ENCODE measurements around the gene DCAF7. TPM values are rescaled to one million over a fixed set of nuclear protein-coding genes. Genes with fewer than 3 reads are reported as not detected.

The DCAF7 gene
- total and polyA plus RNA-seq, 4 donors, result 13.2 to 24.0 (median 15.0) TPM

- Histone ChIP-seq H3K4me3 (ENCODE audit: low read depth in 1 of 3, low read length in 3 of 3) (no peak overlapping the region), H3K4me1 (ENCODE audit: control insufficient read depth in 4 of 4, insufficient read depth in 4 of 4, low read length in 3 of 4) (peaks cover 2 to 13% (median 5%) of the 10 kb centered on the region in 4 donors), H3K36me3 (ENCODE audit: control insufficient read depth in 4 of 4, insufficient read depth in 3 of 4, low read depth in 1 of 4, low read length in 3 of 4) (peaks cover 5 to 13% (median 8%) of the 10 kb centered on the region in 4 donors)
Measured at GRCh38 chr17:63634163-63634562, 83.9 kb downstream of the DCAF7 start.

GRCh38 chr17:63634816-63635215 lies 84.5 kb downstream of the DCAF7 start:
- Histone ChIP-seq H3K4me3 (ENCODE audit: low read depth in 1 of 3, low read length in 3 of 3) (no peak overlapping the region), H3K36me3 (ENCODE audit: control insufficient read depth in 4 of 4, insufficient read depth in 3 of 4, low read depth in 1 of 4, low read length in 3 of 4) (peaks cover 5 to 13% (median 8%) of the 10 kb centered on the region in 4 donors), H3K27me3 (ENCODE audit: control insufficient read depth in 4 of 4, insufficient read depth in 4 of 4, low read length in 3 of 4) (no peaks in the 10 kb centered on the region), H3K27ac (ENCODE audit: low read depth in 1 of 2, low read length in 2 of 2) (no peak overlapping the region), H3K4me1 (ENCODE audit: control insufficient read depth in 4 of 4, insufficient read depth in 4 of 4, low read length in 3 of 4) (peaks cover 0 to 9% (median 2%) of the 10 kb centered on the region in 4 donors), H3K9ac (ENCODE audit: low read depth in 1 of 2, low read length in 2 of 2) (no peak overlapping the region), H3K9me3 (ENCODE audit: control insufficient read depth in 4 of 4, low read length in 3 of 4) (no peaks in the 10 kb centered on the region)
- TF ChIP-seq GABPA (IDR thresholded peaks at IDR 0.05 in 1 of 2, conservative IDR thresholded peaks at IDR 0.05 in 1 of 2), result no peak
- no peak for TF ChIP-seq ZBTB33 (IDR thresholded peaks at IDR 0.05)
- WGBS, result 93% methylated on average over 1 of the region's 1 CpG
- no peak for DNase-seq (ENCODE audit: low spot score)

More at GRCh38 chr17:63634163-63634562, 83.9 kb downstream of the DCAF7 start:
- 74% methylated on average over 4 of the region's 4 CpGs for WGBS
- no peaks in the 10 kb centered on the region for H3K27me3 ChIP-seq (ENCODE audit: control insufficient read depth in 4 of 4, insufficient read depth in 4 of 4, low read length in 3 of 4)
- DNase-seq (ENCODE audit: low spot score), result no peak
- peak overlapping the region; percentile 28 to 56 for H3K27ac ChIP-seq (ENCODE audit: low read depth in 1 of 2, low read length in 2 of 2)
- TF ChIP-seq HNF4G (IDR thresholded peaks at IDR 0.05) (no peak), MAX (IDR thresholded peaks at IDR 0.05) (no peak), NR2F2 (IDR thresholded peaks at IDR 0.05) (peak; percentile 70), RAD21 (IDR thresholded peaks at IDR 0.05) (peak; percentile 7 to 15)
- no peaks in the 10 kb centered on the region for H3K9me3 ChIP-seq (ENCODE audit: control insufficient read depth in 4 of 4, low read length in 3 of 4)
- no peak overlapping the region for H3K9ac ChIP-seq (ENCODE audit: low read depth in 1 of 2, low read length in 2 of 2)

GRCh38 chr17:63635290-63635689 lies 85.0 kb downstream of the DCAF7 start:
- Histone ChIP-seq H3K27me3 (ENCODE audit: control insufficient read depth in 4 of 4, insufficient read depth in 4 of 4, low read length in 3 of 4) (no peaks in the 10 kb centered on the region), H3K9ac (ENCODE audit: low read depth in 1 of 2, low read length in 2 of 2) (no peak overlapping the region), H3K9me3 (ENCODE audit: control insufficient read depth in 4 of 4, low read length in 3 of 4) (no peaks in the 10 kb centered on the region), H3K36me3 (ENCODE audit: control insufficient read depth in 4 of 4, insufficient read depth in 3 of 4, low read depth in 1 of 4, low read length in 3 of 4) (peaks cover 5 to 13% (median 8%) of the 10 kb centered on the region in 4 donors), H3K4me3 (ENCODE audit: low read depth in 1 of 3, low read length in 3 of 3) (no peak overlapping the region), H3K4me1 (ENCODE audit: control insufficient read depth in 4 of 4, insufficient read depth in 4 of 4, low read length in 3 of 4) (peaks cover 0 to 9% (median 2%) of the 10 kb centered on the region in 4 donors), H3K27ac (ENCODE audit: low read depth in 1 of 2, low read length in 2 of 2) (no peak overlapping the region)
- WGBS, result 86% methylated on average over 2 of the region's 2 CpGs
- no peak for DNase-seq (ENCODE audit: low spot score)
- TF ChIP-seq CTCF (IDR thresholded peaks at IDR 0.05; ENCODE audit: low read depth, low read length, missing input control) (no peak), FOXA2 (IDR thresholded peaks at IDR 0.05) (no peak)

- Histone ChIP-seq H3K36me3 (ENCODE audit: control insufficient read depth in 4 of 4, insufficient read depth in 3 of 4, low read depth in 1 of 4, low read length in 3 of 4) (peaks cover 5 to 13% (median 8%) of the 10 kb centered on the region in 4 donors), H3K9ac (ENCODE audit: low read depth in 1 of 2, low read length in 2 of 2) (no peak overlapping the region), H3K9me3 (ENCODE audit: control insufficient read depth in 4 of 4, low read length in 3 of 4) (no peaks in the 10 kb centered on the region), H3K27me3 (ENCODE audit: control insufficient read depth in 4 of 4, insufficient read depth in 4 of 4, low read length in 3 of 4) (no peaks in the 10 kb centered on the region), H3K4me1 (ENCODE audit: control insufficient read depth in 4 of 4, insufficient read depth in 4 of 4, low read length in 3 of 4) (peaks cover 0 to 9% (median 2%) of the 10 kb centered on the region in 4 donors), H3K27ac (ENCODE audit: low read depth in 1 of 2, low read length in 2 of 2) (no peak overlapping the region), H3K4me3 (ENCODE audit: low read depth in 1 of 3, low read length in 3 of 3) (no peak overlapping the region)
- no peak for TF ChIP-seq GABPA (IDR thresholded peaks at IDR 0.05 in 1 of 2, conservative IDR thresholded peaks at IDR 0.05 in 1 of 2)
- no peak for TF ChIP-seq ATF3 (IDR thresholded peaks at IDR 0.05)
- TF ChIP-seq SP1 (IDR thresholded peaks at IDR 0.05), result no peak
- TF ChIP-seq HNF4A (conservative IDR thresholded peaks at IDR 0.05), result no peak
- no peak for TF ChIP-seq JUND (IDR thresholded peaks at IDR 0.05)
- no peak for TF ChIP-seq FOXA2 (IDR thresholded peaks at IDR 0.05)
- TF ChIP-seq EGR1 (IDR thresholded peaks at IDR 0.05; ENCODE audit: low read depth in 2 of 2), result no peak
- no peak for TF ChIP-seq MAX (IDR thresholded peaks at IDR 0.05)
- TF ChIP-seq YY1 (IDR thresholded peaks at IDR 0.05), result no peak
- DNase-seq (ENCODE audit: low spot score), result no peak
- 96% methylated on average over 2 of the region's 2 CpGs for whole genome bisulfite sequencing
Measured at GRCh38 chr17:63635787-63636186, 85.5 kb downstream of the DCAF7 start.
